Activated naive CD4-positive, alpha-beta T cell treated with anti-CD3 and anti-CD28 coated beads, Interleukin-2, amount 50 U/mL, for 24 hours (primary cell): ENCODE results near the gene ANKRD1.

Experiments used
- H3K27ac Mint-ChIP-seq: one replicate; pipeline ENCODE4 v1.8.0; 2021; ENCODE audit warnings: mild to moderate bottlenecking, mixed read lengths
- H3K27me3 Mint-ChIP-seq: one replicate; pipeline ENCODE4 v1.8.0; 2021; ENCODE audit warnings: mixed read lengths
- H3K36me3 Mint-ChIP-seq: one replicate; pipeline ENCODE4 v1.8.0; 2021; ENCODE audit warnings: mixed read lengths
- H3K4me1 Mint-ChIP-seq: one replicate; pipeline ENCODE4 v1.8.0; 2021; ENCODE audit warnings: mixed read lengths
- H3K4me3 Mint-ChIP-seq: one replicate; pipeline ENCODE4 v1.8.0; 2021; ENCODE audit warnings: mild to moderate bottlenecking, mixed read lengths
- H3K9me3 Mint-ChIP-seq: one replicate; pipeline ENCODE4 v1.8.0; 2021; ENCODE audit warnings: mixed read lengths

The ANKRD1 gene

GRCh38 chr10:90862908-90863514, 57.9 kb downstream of the ANKRD1 start:
- no peaks in the 10 kb centered on the region for H3K9me3 Mint-ChIP-seq
- peaks cover 39% of the 10 kb centered on the region for H3K27me3 Mint-ChIP-seq
- H3K27ac Mint-ChIP-seq: no peak overlapping the region
- H3K4me3 Mint-ChIP-seq: no peak overlapping the region
- no peaks in the 10 kb centered on the region for H3K36me3 Mint-ChIP-seq
- peaks cover 7% of the 10 kb centered on the region for H3K4me1 Mint-ChIP-seq
